Transverse colon (tissue), 4 donors: ENCODE measurements around the gene ST3GAL3. TPM values are rescaled to one million over a fixed set of nuclear protein-coding genes. Genes with fewer than 3 reads are reported as not detected.

ENCODE experiments used
- DNase-seq: peaks from one replicate; pipeline ENCODE4 v3.0.0-alpha.2; 2019
- H3K27ac ChIP-seq, 4 donors: fragments of 200-600 bp; sonication (generic); 2 replicates each; pipeline ENCODE4 v1.5.1; 2016 to 2018; ENCODE audit warnings: inconsistent platforms in 4 of 4
- H3K27me3 ChIP-seq: fragments of 200-600 bp; sonication (generic); 2 replicates; pipeline ENCODE4 v1.5.1; 2017; ENCODE audit warnings: inconsistent platforms
- H3K36me3 ChIP-seq, 4 donors: fragments of 200-600 bp; sonication (generic); 2 replicates each; pipeline ENCODE4 v1.5.1; 2017 to 2019; ENCODE audit warnings: inconsistent platforms in 4 of 4
- H3K4me1 ChIP-seq, 4 donors: fragments of 200-600 bp; sonication (generic); 2 replicates each; pipeline ENCODE4 v1.5.1; 2017 to 2020; ENCODE audit warnings: inconsistent platforms in 4 of 4
- H3K4me3 ChIP-seq, 4 donors: fragments of 200-600 bp; sonication (generic); 1 replicate in 1 of 4; 2 replicates in 3 of 4; pipeline versions ENCODE4 v1.5.1 to v1.6.1; 2017 to 2019; ENCODE audit warnings: inconsistent platforms in 4 of 4
- H3K9me3 ChIP-seq, 2 donors: fragments of 200-600 bp; sonication (generic); 2 replicates each; pipeline ENCODE4 v1.5.1; 2017 to 2019; ENCODE audit warnings: inconsistent platforms in 2 of 2
- CTCF ChIP-seq, 5 experiments: fragments of 200-600 bp in 3 of 5; fragments of 450-650 bp in 2 of 5; sonication (generic) in 3 of 5; IDR thresholded peaks; 1 replicate in 2 of 5; 2 replicates in 3 of 5; pipeline ENCODE4 v1.5.1; 2016 to 2017; ENCODE audit warnings: antibody characterized with exemption in 5 of 5, inconsistent platforms in 3 of 5, mild to moderate bottlenecking in 2 of 5, moderate library complexity in 1 of 5
- EP300 ChIP-seq: sonication (generic); formaldehyde crosslinking; IDR thresholded peaks from one replicate; pipeline ENCODE4 v1.6.1; 2017; ENCODE audit warnings: antibody characterized with exemption, low read depth
- POLR2A ChIP-seq: fragments of 450-650 bp; IDR thresholded peaks from one replicate; pipeline ENCODE4 v1.6.1; 2016; ENCODE audit warnings: antibody characterized with exemption, mild to moderate bottlenecking, moderate library complexity
- POLR2AphosphoS5 ChIP-seq, 3 donors: sonication (generic); formaldehyde crosslinking; IDR thresholded peaks; one replicate each; pipeline ENCODE4 v1.6.1; 2016; ENCODE audit warnings: antibody characterized with exemption in 3 of 3
- WGBS, 2 donors: methylation state at CpG; one replicate each; pipeline ENCODE4 v1.1.5; 2018; ENCODE audit warnings: low coverage in 1 of 2; 5-methylcytosine and 5-hydroxymethylcytosine counted together
- in situ Hi-C, 4 donors: fragments of 200-750 bp; cut with MboI; loops; one replicate each; pipeline versions ENCODE4 v1.15.0 to v1.15.1; 2017; ENCODE audit warnings: low sequenced_read_pairs in 3 of 4, low pct_ligation_motif_present in 1 of 4, low pct_unique_long_range_greater_than_20kb in 1 of 4
- intact Hi-C: fragments of 100-400 bp; cut with DNase I; formaldehyde crosslinking; loops from one replicate; pipeline ENCODE4 v1.15.1; 2023; ENCODE audit warnings: low total_unique reads
- total RNA-seq, 4 donors: library from RNA; depleted of rRNA; stranded (reverse); fragments of >200 nt; gene quantifications; one replicate each; pipeline ENCODE4 v1.1.0, GENCODE V29; 2016

Gene ST3GAL3
- total RNA-seq, 4 donors from 2014 or later = 4.8 to 23.9 (median 9.7) TPM

GRCh38 chr1:43814401-43814800 is 107.1 kb downstream of the ST3GAL3 start:
- H3K36me3 ChIP-seq = peaks cover 0 to 5% (median 0%) of the 10 kb centered on the region in 4 donors
- intact Hi-C loops (no loop called here), in situ Hi-C loops (no loop called here)
- H3K4me3 ChIP-seq = no peak overlapping the region
- no peak for TF ChIP-seq EP300
- H3K9me3 ChIP-seq = peaks cover 7 to 11% of the 10 kb centered on the region in 2 donors
- no peak overlapping the region for H3K27ac ChIP-seq
- H3K27me3 ChIP-seq = no peaks in the 10 kb centered on the region
- WGBS, 2 donors = 88 to 92% methylated on average over 2 of the region's 2 CpGs
- DNase-seq = no peak
- no peaks in the 10 kb centered on the region for H3K4me1 ChIP-seq

- peaks cover 7 to 11% of the 10 kb centered on the region in 2 donors for H3K9me3 ChIP-seq
- H3K4me1 ChIP-seq = peaks cover under 1 to 9% (median 4%) of the 10 kb centered on the region in 4 donors
- TF ChIP-seq POLR2A = no peak
- no peak for TF ChIP-seq EP300
- TF ChIP-seq POLR2AphosphoS5 (IDR thresholded peaks at IDR 0.05) = no peak
- TF ChIP-seq CTCF (IDR thresholded peaks at IDR 0.05) = no peak
- H3K36me3 ChIP-seq = peaks cover 0 to 5% (median 0%) of the 10 kb centered on the region in 4 donors
- intact Hi-C loops = no loop called here
- no peak for DNase-seq
- H3K27me3 ChIP-seq = no peaks in the 10 kb centered on the region
- in situ Hi-C loops = no loop called here
- no peak overlapping the region for H3K4me3 ChIP-seq
- no peak overlapping the region for H3K27ac ChIP-seq
These were observed 110.1 kb downstream of the ST3GAL3 start for GRCh38 chr1:43817304-43817939.

GRCh38 chr1:43818691-43819090 is 111.4 kb downstream of the ST3GAL3 start:
- Histone ChIP-seq H3K9me3 (peaks cover 7 to 11% of the 10 kb centered on the region in 2 donors), H3K4me1 (peaks cover 3 to 9% (median 5%) of the 10 kb centered on the region in 4 donors), H3K36me3 (peaks cover 0 to 5% (median 0%) of the 10 kb centered on the region in 4 donors), H3K27ac (no peak overlapping the region), H3K4me3 (no peak overlapping the region), H3K27me3 (no peaks in the 10 kb centered on the region)
- no peak for TF ChIP-seq POLR2AphosphoS5 (IDR thresholded peaks at IDR 0.05)
- no peak for TF ChIP-seq CTCF (IDR thresholded peaks at IDR 0.05)
- no peak for TF ChIP-seq EP300
- no peak for TF ChIP-seq POLR2A
- no peak for DNase-seq
- intact Hi-C loops = loop anchor here (2.0 kb wide), 1 partner anchor 16 kb away; no protein-coding TSS in a partner anchor
- WGBS, 2 donors = 100% methylated on average over 1 of the region's 1 CpG
- in situ Hi-C loops = no loop called here

- Histone ChIP-seq H3K36me3 (peaks cover 0 to 5% (median 0%) of the 10 kb centered on the region in 4 donors), H3K4me3 (no peak overlapping the region), H3K4me1 (peaks cover 3 to 13% (median 5%) of the 10 kb centered on the region in 4 donors), H3K27ac (no peak overlapping the region), H3K27me3 (no peaks in the 10 kb centered on the region), H3K9me3 (peaks cover 7 to 11% of the 10 kb centered on the region in 2 donors)
- TF ChIP-seq POLR2A = no peak
- in situ Hi-C loops = no loop called here
- no peak for DNase-seq
- 80 to 90% methylated on average over 4 of the region's 4 CpGs for WGBS, 2 donors
- intact Hi-C loops = loop anchor here (2.0 kb wide), 1 partner anchor 15 kb away; no protein-coding TSS in a partner anchor
These were observed 112.0 kb downstream of the ST3GAL3 start for GRCh38 chr1:43819357-43819756.

GRCh38 chr1:43821471-43821870 is 114.1 kb downstream of the ST3GAL3 start:
- Histone ChIP-seq H3K36me3 (peaks cover 0 to 5% (median 0%) of the 10 kb centered on the region in 4 donors), H3K27ac (peak overlapping the region; percentile 31 to 67 (median 56)), H3K27me3 (no peaks in the 10 kb centered on the region), H3K9me3 (peaks cover 7 to 11% of the 10 kb centered on the region in 2 donors), H3K4me1 (peaks cover 3 to 17% (median 5%) of the 10 kb centered on the region in 4 donors), H3K4me3 (no peak overlapping the region)
- 85 to 100% methylated on average over 1 to 5 of the region's 5 CpGs for WGBS, 2 donors
- intact Hi-C loops (no loop called here), in situ Hi-C loops (no loop called here)
- no peak for DNase-seq
- TF ChIP-seq POLR2A (no peak), EP300 (no peak), POLR2AphosphoS5 (IDR thresholded peaks at IDR 0.05) (no peak), CTCF (IDR thresholded peaks at IDR 0.05) (no peak)
